K562 (cell line): Measurements from ENCODE around the gene LAMB4. TPM values are rescaled to one million over a fixed set of nuclear protein-coding genes. Genes with fewer than 3 reads are reported as not detected.

Experiments
- ADNP ChIP-seq: fragments of 200-800 bp; sonication (Bioruptor generic); IDR thresholded peaks from 2 replicates; pipeline ENCODE4 v1.6.1; 2016; ENCODE audit warnings: missing genetic modification characterization, missing compliant biosample characterization
- BRF1 ChIP-seq: IDR thresholded peaks from 3 replicates; pipeline ENCODE4 v1.6.1; 2011; ENCODE audit warnings: borderline replicate concordance, mild to moderate bottlenecking; ENCODE audit not compliant: insufficient read length; ENCODE audit errors: extremely low read depth
- DNMT1 ChIP-seq: fragments of 450-650 bp; IDR thresholded peaks from 2 replicates; pipeline ENCODE4 v1.6.1; 2016; ENCODE audit warnings: antibody characterized with exemption, mild to moderate bottlenecking
- HDAC3 ChIP-seq: fragments of 450-650 bp; IDR thresholded peaks from 2 replicates; pipeline ENCODE4 v1.6.1; 2018; ENCODE audit warnings: borderline replicate concordance, mild to moderate bottlenecking, moderate library complexity; ENCODE audit not compliant: partially characterized antibody
- HMG20B ChIP-seq: fragments of 250-450 bp; sonication (Bioruptor Pico); IDR thresholded peaks from 2 replicates; pipeline ENCODE4 v1.5.0; 2021; ENCODE audit warnings: mild to moderate bottlenecking
- HOXB6 ChIP-seq: fragments of 250-450 bp; sonication (Bioruptor Pico); IDR thresholded peaks from 2 replicates; pipeline ENCODE4 v1.5.1; 2022; ENCODE audit warnings: mild to moderate bottlenecking, borderline replicate concordance
- ID3 ChIP-seq, 2 experiments: fragments of 250-450 bp in 1 of 2; fragments of 450-650 bp in 1 of 2; sonication (Bioruptor Pico) in 1 of 2; IDR thresholded peaks; 2 replicates each; pipeline versions ENCODE4 v1.6.1 to v1.8.0; 2016 to 2021; ENCODE audit warnings: mild to moderate bottlenecking in 2 of 2, moderate library complexity in 2 of 2, missing compliant biosample characterization in 1 of 2, missing genetic modification characterization in 1 of 2
- IFI16 ChIP-seq: fragments of 250-450 bp; sonication (Bioruptor Pico); IDR thresholded peaks from 2 replicates; pipeline ENCODE4 v2.1.2; 2022; ENCODE audit warnings: mild to moderate bottlenecking, inconsistent platforms
- MAZ ChIP-seq, 2 experiments: fragments of 450-650 bp in 1 of 2; sonication (generic) in 1 of 2; formaldehyde crosslinking; IDR thresholded peaks in 1 of 2; conservative IDR thresholded peaks in 1 of 2; 2 replicates each; pipeline versions ENCODE4 v1.4.0 to v1.5.0; 2020; ENCODE audit warnings: mild to moderate bottlenecking in 1 of 2, missing genetic modification reagents in 1 of 2
- MYC ChIP-seq, 2 experiments: fragments of 250-450 bp in 1 of 2; sonication (Bioruptor Pico) in 1 of 2; IDR thresholded peaks; 2 replicates each; pipeline versions ENCODE4 v1.5.1 to v1.6.1; 2012 to 2021; ENCODE audit warnings: low read depth in 2 of 2, borderline replicate concordance in 1 of 2, improper control_type of control experiment in 1 of 2, low read length in 1 of 2, mild to moderate bottlenecking in 1 of 2, moderate library complexity in 1 of 2
- NR2C2 ChIP-seq, 2 experiments: fragments of 200-800 bp in 1 of 2; sonication (Bioruptor generic) in 1 of 2; sonication (generic) in 1 of 2; formaldehyde crosslinking in 1 of 2; IDR thresholded peaks; 2 replicates each; pipeline versions ENCODE4 v1.6.1 to v1.8.0; 2016 to 2022; ENCODE audit warnings: mild to moderate bottlenecking in 1 of 2, missing compliant biosample characterization in 1 of 2, missing genetic modification characterization in 1 of 2, missing genetic modification reagents in 1 of 2
- PKNOX1 ChIP-seq: fragments of 450-650 bp; IDR thresholded peaks from 2 replicates; pipeline ENCODE4 v1.6.1; 2016
- PRMT5 ChIP-seq: sonication (generic); formaldehyde crosslinking; IDR thresholded peaks from 2 replicates; pipeline ENCODE4 v1.5.0; 2020; ENCODE audit warnings: missing genetic modification reagents
- RFX1 ChIP-seq: fragments of 450-650 bp; IDR thresholded peaks from 2 replicates; pipeline ENCODE4 v1.6.1; 2016; ENCODE audit warnings: mild to moderate bottlenecking, moderate library complexity
- RFX5 ChIP-seq: IDR thresholded peaks from 2 replicates; pipeline ENCODE4 v1.6.1; 2011; ENCODE audit warnings: low read depth, mild to moderate bottlenecking, improper control_type of control experiment, low read length
- SIN3A ChIP-seq, 2 experiments: fragments of 150-350 bp in 1 of 2; IDR thresholded peaks; 2 replicates each; pipeline ENCODE4 v1.6.1; 2011 to 2016; ENCODE audit warnings: borderline replicate concordance in 2 of 2, low read depth in 2 of 2, low read length in 2 of 2, mild to moderate bottlenecking in 2 of 2, moderate library complexity in 2 of 2; ENCODE audit not compliant: control insufficient read depth in 1 of 2
- SMC3 ChIP-seq: conservative IDR thresholded peaks from 2 replicates; pipeline ENCODE4 v1.6.1; 2011; ENCODE audit warnings: low read depth, low read length, improper control_type of control experiment; ENCODE audit not compliant: insufficient read depth
- SRSF3 ChIP-seq: fragments of 200-400 bp; formaldehyde crosslinking; IDR thresholded peaks from 2 replicates; pipeline ENCODE4 v1.6.1; 2016; ENCODE audit warnings: mild to moderate bottlenecking, low read length, moderate library complexity; ENCODE audit not compliant: insufficient read depth
- TAF7 ChIP-seq: fragments of 450-650 bp; IDR thresholded peaks from 2 replicates; pipeline ENCODE4 v1.6.1; 2016; ENCODE audit warnings: missing genetic modification characterization, missing compliant biosample characterization
- ZBTB1 ChIP-seq: sonication (generic); formaldehyde crosslinking; IDR thresholded peaks from 2 replicates; pipeline ENCODE4 v1.8.1; 2023; ENCODE audit warnings: missing genetic modification reagents, low read depth, mild to moderate bottlenecking, borderline replicate concordance
- ZBTB8A ChIP-seq: fragments of 450-650 bp; IDR thresholded peaks from 2 replicates; pipeline ENCODE4 v1.6.1; 2018; ENCODE audit warnings: mild to moderate bottlenecking, moderate library complexity; ENCODE audit not compliant: partially characterized antibody
- ZNF408 ChIP-seq: fragments of 250-450 bp; sonication (Bioruptor Pico); IDR thresholded peaks from 2 replicates; pipeline ENCODE4 v1.4.0; 2020; ENCODE audit warnings: low read depth, mild to moderate bottlenecking, moderate library complexity
- polyA plus RNA-seq, 8 experiments: library from polyadenylated mRNA; depleted of rRNA in 4 of 8; stranded (reverse) in 5 of 8; unstranded in 3 of 8; fragments of >200 nt; fragmentation: Nextera tagmentation in 2 of 8; fragmentation: Illumina TruSeq in 1 of 8; extraction: Ambion mirVana in 2 of 8; extraction: Trizol in 1 of 8; gene quantifications; 2 replicates each; pipeline versions ENCODE4 v1.2.1 to v1.2.3, GENCODE V29; 2011 to 2014; ENCODE audit warnings: inconsistent platforms in 1 of 8, missing spikeins in 1 of 8
- total RNA-seq, 7 experiments: library from RNA; depleted of rRNA in 6 of 7; stranded (reverse); fragments of >200 nt in 6 of 7; fragmentation: Illumina TruSeq in 2 of 7; extraction: Trizol in 2 of 7; gene quantifications; 2 replicates each; pipeline versions ENCODE4 v1.2.1 to v1.2.3, GENCODE V29; 2011 to 2021; ENCODE audit warnings: low replicate concordance in 1 of 7
- TF ChIP-seq, protein P1 (sequence below): fragments of 450-650 bp; IDR thresholded peaks from 2 replicates; pipeline ENCODE4 v1.6.1; 2017; ENCODE audit warnings: mild to moderate bottlenecking, moderate library complexity
- TF ChIP-seq, protein P2 (sequence below): sonication (generic); formaldehyde crosslinking; IDR thresholded peaks from 2 replicates; pipeline ENCODE4 v1.9.0; 2022; ENCODE audit warnings: mild to moderate bottlenecking, missing genetic modification reagents

The LAMB4 gene
- total and polyA plus RNA-seq, 9 of the 15 experiments (the other 6 are each of a cell fraction or from before 2014, with no cell fraction given), result 0.06 to 0.13 (median 0.07) TPM; not detected in 6

DNA sequence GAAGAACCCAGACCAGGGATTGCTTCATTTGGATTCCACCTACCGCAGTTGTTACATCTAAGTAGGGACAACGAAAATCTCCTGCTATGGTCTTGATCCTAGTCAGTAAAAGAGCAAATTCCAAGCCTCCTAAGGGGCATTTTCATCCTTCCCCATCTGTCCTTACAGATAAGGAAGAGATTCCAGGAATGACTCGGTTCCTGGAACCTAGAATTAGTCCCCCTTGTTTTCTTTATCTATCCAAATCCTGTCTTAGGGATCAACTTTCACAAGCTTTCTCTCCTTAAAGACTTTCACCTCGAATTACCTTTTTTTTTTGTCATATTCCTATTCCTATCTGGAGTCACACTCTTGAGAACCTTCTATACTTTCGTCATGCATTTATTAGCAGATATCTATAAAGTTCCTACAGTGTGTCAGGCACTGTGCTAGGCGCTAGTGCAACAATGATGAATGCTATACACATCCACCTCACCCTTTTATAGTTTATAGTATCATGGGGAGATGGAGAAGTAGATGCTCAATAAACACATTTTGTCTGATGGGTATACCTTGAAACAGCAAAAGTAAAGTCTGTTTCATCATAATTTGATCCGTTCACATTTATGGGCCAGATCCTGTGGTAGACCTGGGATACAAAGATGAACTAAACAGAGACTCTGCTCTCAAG is 39.2 kb downstream of the LAMB4 start (continued):
- TF ChIP-seq, protein P1, sequence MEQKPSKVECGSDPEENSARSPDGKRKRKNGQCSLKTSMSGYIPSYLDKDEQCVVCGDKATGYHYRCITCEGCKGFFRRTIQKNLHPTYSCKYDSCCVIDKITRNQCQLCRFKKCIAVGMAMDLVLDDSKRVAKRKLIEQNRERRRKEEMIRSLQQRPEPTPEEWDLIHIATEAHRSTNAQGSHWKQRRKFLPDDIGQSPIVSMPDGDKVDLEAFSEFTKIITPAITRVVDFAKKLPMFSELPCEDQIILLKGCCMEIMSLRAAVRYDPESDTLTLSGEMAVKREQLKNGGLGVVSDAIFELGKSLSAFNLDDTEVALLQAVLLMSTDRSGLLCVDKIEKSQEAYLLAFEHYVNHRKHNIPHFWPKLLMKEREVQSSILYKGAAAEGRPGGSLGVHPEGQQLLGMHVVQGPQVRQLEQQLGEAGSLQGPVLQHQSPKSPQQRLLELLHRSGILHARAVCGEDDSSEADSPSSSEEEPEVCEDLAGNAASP, result no peak
- TF ChIP-seq MYC (IDR thresholded peaks at IDR 0.05; ENCODE audit: low read depth, low read length) (no peak), MYC (CRISPR knock-in tag; IDR thresholded peaks at IDR 0.05; ENCODE audit: borderline replicate concordance, low read depth) (no peak), DNMT1 (no peak), PKNOX1 (no peak), NR2C2 (CRISPR knock-in tag; IDR thresholded peaks at IDR 0.05) (no peak), NR2C2 (tag; IDR thresholded peaks at IDR 0.05) (no peak), BRF1 (no peak), RFX1 (no peak), ADNP (tag) (peak; percentile 96), ZNF408 (no peak), PRMT5 (no peak), ZBTB8A (no peak), HMG20B (CRISPR knock-in tag) (no peak), SIN3A (IDR thresholded peaks at IDR 0.05; ENCODE audit: borderline replicate concordance in 2 of 2, control insufficient read depth in 1 of 2, low read depth in 2 of 2, low read length in 2 of 2) (no peak), MAZ (CRISPR knock-in tag; conservative IDR thresholded peaks at IDR 0.05 in 1 of 2, IDR thresholded peaks at IDR 0.05 in 1 of 2) (no peak), ZBTB1 (no peak), RFX5 (no peak), ID3 (CRISPR knock-in tag; IDR thresholded peaks at IDR 0.05) (no peak), ID3 (tag; IDR thresholded peaks at IDR 0.05) (peak; percentile 64), SRSF3 (no peak), HOXB6 (CRISPR knock-in tag) (no peak), SMC3 (no peak), IFI16 (CRISPR knock-in tag) (no peak), TAF7 (tag) (no peak), HDAC3 (peak; percentile 28)
- TF ChIP-seq, protein P2, sequence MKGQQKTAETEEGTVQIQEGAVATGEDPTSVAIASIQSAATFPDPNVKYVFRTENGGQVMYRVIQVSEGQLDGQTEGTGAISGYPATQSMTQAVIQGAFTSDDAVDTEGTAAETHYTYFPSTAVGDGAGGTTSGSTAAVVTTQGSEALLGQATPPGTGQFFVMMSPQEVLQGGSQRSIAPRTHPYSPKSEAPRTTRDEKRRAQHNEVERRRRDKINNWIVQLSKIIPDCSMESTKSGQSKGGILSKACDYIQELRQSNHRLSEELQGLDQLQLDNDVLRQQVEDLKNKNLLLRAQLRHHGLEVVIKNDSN (CRISPR knock-in tag), result no peak
